AG08396 (cell line): Measurements from ENCODE around the gene XRRA1.
"Not testable (repeated sequence)": the region's sequence is repeated elsewhere in the genome, so short reads cannot be mapped to it uniquely, and the experiment has no call there.

ENCODE experiments used
- DNase-seq: peaks from one replicate; pipeline ENCODE4 v3.0.0; 2012; ENCODE audit warnings: low spot score, mixed read lengths

XRRA1 gene

DNA sequence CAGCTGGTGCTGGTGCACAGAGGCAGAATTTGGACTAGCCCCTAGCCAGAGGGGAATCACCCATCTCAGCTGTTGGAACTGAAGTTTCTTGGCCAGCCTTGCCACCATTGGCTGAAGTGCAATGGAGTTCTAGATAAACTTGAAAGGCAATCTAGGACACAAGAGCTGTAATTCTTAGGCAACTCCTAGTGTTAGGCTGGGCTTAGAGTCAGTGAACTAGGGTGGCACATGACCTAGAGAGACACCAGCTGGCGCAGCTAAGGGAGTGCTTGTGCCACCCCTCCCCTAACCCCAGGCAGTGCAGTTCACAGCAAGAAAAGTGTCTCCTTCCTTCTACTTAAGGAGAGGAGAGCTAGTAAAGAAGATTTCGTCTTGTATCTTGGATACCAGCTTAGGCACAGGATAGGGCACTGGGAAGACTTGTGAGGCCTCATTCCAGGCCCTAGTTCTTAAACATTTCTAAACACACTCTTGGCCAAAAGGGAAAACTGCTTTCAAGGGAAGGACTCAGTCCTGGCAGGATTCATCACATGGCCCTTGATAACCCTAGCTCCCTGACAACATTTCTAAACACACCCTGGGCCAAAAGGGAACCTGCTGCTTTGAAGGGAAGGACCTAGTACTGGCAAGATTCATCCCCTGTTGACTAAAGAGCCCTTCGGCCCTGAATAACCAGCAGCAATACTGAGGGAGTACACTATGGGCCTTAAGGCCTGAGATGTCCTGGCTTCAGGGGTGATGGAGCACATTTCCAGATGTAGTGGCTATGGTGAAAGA is 53.4 kb downstream of the XRRA1 start:
- no peak for DNase-seq

DNA sequence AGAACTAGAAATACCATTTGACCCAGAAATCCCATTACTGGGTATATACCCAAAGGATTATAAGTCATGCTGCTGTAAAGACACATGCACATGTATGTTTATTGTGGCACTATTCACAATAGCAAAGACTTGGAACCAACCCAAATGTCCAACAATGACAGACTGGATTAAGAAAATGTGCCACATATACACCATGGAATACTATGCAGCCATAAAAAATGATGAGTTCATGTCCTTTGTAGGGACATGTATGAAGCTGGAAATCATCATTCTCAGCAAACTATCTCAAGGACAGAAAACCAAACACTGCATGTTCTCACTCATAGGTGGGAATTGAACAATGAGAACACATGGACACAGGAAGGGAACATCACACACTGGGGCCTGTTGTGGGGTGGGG is 55.9 kb downstream of the XRRA1 start:
- DNase-seq = not testable (repeated sequence)

DNA sequence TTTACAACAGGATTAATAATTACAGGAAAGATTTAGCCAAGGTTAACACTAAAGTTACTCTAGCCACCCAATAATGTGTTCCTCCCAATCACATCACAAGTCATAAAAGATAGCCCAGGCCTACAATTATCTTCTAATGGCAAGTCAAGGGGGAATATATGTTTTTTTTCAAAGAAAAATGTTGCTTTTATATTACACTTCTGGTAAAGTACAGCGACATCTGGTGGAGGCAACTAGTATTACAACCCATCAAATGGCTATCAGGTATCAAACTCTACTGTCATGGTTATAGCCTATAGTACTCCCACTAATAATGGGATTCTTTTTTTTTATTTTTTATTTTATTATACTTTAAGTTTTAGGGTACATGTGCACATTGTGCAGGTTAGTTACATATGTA is 71.8 kb downstream of the XRRA1 start:
- DNase-seq = no peak

DNA sequence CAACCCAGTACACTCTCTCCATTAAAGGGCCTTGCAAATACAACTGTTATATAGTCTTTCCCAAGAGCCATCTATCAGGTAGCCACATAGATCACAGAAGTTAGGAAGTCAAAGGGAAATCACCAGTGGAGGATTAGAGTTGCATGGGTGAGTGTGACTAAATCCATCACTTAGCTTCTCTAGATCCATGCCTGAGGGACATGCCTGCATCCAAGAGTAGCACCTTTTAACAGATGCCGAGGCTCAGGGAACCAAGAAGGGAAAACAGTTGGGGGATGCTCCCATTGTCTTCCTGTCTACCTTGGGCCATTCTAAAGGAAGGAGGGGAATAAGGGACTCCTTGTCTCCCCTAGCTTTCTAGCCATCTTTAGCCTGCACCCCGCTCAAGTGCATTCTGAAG is 77.9 kb downstream of the XRRA1 start:
- DNase-seq = no peak

DNA sequence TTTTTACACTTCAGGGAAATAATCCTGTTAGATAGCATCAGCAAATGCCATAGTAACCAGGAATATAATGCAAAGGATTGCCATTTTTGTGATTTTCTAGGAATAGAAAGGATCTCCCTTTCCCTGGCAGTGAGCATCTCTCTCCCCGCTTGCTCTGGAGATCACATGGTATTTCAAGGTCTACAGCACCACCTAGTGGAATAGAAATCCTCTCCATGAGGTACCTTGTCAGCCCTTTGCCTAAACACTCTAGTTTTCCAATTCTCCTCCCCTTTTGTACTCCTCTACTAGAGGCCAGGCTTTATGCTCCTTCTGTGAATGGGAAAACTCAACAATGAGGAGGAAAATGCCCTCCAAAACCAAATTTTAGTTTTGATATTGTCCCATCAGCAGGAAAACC is 78.4 kb downstream of the XRRA1 start:
- peak; percentile 55 for DNase-seq

DNA sequence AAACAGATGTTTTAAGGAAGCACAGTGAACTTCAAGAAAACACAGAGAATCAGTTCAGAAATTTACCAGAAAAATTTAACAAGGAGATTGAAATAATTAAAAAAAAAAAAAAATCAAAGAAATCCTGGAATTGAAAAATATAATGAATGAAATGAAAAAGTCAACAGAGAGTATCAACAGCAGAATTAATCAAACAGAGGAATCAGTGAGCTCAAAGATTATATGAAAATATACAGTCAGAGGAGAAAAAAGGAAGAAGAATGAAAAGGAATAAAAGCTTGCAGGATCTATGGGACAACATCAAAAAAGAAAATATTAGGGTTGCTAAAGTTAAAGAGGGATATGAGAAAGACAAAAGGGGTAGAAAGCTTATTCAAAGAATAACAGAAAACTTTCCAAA is 82.3 kb downstream of the XRRA1 start:
- DNase-seq = no peak

DNA sequence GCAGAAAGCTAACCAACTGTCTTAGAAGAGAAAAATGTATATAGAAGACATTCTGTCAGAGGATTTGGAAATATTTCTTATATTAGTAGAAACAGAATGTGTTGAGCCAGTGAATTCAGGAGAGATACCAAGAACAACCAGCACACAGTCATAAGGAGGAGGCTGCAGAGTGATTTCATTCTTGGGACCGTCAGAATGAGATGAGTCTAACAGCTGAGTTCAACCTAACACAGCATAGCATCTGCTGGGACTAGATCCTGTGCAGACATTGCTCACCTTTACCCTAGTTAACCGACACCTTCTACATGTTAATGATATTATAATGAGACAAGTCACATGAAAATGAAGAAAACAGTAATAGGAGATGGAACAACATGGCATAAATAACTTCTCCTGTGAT is 85.5 kb downstream of the XRRA1 start:
- DNase-seq = no peak

DNA sequence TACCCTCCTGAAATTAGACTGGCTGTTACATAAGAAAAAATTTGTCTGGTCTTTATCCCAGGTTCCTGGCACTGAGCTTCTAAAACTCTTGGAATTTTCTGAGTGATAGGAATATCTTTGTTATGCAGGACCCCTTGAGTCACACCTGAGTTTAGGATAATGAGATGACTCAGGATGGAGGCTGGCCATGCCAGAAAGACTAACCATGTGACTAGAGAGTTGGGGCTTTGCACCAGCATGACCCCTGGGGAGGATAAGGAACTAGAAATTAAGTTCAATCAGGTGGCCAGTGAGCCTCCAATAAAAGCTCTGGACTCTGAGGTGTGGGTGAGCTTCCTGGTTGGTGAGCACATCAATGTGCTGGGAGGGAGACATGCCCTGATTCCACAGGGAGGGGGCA is 88.1 kb downstream of the XRRA1 start:
- no peak for DNase-seq

DNA sequence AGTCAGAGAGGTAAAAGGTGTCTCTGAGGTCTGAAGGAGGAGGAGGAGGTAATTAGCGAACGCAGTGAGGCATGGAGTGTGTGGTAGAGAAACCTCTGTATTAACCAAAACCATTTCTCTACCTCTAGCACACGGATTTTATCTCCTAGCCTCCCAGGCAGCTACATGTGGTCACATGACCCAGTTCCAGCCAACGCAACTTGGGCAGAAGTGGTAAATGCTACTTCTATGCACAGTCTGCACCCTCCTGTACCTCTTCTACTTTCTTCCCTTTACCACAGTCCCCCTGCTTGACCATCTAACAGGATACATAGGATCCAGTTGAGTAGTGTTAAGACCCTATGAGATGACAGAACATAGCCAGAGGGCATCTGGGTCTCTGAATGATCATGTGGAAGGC is 95.7 kb downstream of the XRRA1 start:
- no peak for DNase-seq

DNA sequence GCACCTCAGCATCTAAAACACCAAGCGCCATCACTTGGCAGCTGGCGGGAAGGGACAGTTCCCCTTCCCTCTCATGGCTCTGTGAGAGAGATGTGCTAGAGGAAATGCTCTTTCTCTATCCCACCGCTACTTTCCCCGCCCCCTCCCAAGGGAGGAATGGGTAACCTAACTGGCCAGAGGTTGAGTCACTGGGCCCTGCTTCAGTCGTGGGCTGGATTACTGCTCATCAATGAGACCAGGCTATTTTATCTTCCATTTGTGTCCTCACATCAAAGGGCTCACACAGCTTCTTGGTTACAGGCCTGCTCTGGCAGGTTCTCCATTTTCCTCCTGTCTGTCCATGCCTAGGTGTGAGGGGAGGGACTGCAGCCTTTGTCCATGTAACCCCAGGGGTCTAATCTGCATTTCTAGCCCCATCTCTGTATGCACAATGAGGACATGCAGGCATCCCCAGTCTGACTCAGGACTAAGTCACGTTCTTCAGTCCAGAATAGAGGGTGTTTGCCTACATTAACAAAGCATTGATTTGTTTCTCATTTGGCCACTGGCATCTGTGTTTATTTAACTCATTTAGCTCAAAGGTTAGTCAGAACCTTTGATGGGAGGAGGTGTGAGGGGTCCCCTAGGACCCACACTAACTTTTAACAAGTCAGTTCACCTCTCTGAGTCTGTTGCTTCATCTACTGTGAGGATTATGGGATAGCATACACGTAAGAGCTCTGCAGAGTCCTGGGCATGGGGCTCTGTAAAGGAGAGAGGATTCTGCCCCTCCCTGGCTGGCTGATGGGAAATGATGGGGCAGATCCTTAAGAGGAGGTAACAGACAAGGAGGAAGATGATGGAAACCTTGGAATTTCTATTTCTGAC is 99.1 kb downstream of the XRRA1 start:
- peak; percentile 67 for DNase-seq

DNA sequence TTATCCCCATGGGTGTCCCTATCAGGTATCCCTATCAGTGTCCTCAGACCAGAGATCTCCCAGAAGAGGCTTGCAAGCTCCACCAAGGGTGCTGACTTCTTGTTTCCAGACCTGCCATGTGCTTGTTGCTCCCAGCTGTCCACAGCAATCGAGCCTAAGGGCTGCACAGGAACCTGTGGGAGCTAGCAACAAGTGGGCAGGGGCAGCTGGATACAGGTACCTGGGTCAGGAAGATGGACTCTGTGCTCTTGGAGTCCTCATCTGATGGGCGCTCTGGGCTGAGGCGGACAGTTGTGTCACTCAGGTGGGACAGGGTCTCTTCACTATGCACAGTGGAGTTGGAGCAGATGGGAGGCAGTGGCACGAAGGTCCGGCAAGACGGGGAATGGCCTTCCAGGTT is 101.0 kb downstream of the XRRA1 start:
- no peak for DNase-seq

DNA sequence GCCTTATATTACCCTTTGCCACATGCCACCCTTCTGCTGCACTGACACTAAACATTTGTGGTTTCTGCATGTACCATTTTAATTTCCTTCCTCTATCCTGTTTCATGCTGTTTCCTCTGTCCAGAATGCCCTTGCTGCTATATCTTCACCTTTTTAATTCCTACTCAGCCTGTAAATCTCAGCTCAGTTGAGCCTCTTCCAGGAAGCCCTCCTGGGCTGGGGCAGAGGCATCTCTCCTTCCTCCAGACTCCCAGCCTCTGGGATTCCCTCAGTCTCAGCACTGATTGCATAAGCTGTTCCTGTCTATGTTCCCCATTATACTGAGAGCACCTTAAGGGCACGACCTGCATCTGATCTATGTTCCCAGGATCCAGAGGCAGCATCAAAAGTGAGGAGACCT is 101.5 kb downstream of the XRRA1 start:
- DNase-seq = no peak

DNA sequence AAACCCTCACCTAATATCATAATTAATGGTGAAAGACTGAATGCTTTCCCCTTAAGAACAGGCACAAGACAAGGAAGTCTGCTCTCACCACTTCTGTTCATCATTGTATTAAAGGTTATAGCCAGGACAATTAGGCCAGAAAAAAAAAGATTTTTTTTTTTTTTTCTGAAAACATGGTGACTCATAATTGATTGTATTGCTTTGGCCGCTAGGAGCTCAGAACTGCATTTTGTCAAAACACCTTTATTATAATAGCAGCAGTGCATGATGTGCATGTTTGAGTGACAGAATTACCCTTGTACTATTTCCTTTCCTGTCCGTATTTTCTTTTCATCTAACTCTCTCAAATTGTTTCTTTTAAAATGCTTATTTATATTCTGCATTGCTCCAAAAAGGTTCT is 102.1 kb downstream of the XRRA1 start:
- no peak for DNase-seq

DNA sequence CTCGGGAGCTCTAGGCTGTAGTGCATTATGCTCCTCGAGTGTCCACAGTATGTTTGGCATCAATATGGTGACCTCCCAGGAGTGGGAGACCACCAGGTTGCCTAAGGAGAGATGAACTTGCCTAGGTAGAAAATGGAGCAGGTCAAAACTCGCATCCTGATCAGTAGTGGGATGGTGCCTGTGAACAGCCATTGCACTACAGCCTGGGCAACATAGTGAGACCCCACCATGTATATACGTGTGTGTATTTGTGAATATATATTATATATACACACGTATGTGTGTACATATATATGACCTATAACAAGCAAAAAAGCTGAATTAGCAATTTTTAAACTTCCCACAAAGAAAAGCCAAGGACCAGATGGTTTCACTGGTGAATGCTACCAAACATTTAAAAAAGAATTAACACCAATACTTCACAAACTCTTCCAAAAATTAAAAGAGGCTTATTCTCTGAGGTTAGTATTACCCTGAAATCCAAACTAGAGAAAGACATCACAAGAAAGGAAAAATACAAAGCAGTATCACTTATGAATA is 102.8 kb downstream of the XRRA1 start:
- DNase-seq = no peak

DNA sequence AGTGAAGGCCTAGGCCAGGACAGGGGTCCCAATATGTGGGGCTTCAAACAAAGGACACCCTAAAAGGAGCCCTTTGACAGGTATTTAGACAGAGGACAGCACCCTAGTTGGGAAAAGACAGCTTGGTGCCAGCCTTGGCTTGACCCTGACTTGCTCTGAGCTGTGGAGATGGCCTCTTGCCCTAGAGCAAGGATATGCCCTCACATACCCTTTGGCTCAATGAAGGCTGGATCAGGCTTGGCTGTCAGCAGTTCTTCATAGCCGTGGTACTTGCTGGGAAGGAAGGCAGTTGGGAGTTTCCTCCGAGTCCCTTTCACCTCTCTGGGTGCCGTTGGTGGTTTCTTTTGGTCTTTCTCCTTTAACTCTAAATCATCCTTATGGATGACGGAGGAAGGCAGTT is 104.0 kb downstream of the XRRA1 start:
- DNase-seq = no peak

DNA sequence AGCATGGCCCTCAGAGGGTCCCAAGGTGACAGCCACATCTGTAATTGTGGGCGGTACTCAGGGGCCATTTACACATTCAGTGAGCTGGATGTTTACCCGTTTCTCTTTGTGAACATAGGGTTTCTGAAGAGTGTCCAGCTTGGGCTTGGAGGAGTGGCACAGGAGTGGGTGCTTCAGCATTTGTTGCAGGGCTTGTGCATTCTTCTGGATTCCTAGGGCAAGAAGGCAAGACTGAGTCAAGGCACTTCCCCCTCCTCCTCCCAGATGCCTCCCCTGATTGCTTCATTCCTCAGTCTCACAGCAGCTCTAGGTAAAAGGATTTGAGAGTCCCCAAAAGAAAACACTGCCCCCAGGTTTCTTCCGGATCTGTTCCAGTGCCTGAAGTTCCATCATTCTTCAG is 104.8 kb downstream of the XRRA1 start:
- DNase-seq = no peak

DNA sequence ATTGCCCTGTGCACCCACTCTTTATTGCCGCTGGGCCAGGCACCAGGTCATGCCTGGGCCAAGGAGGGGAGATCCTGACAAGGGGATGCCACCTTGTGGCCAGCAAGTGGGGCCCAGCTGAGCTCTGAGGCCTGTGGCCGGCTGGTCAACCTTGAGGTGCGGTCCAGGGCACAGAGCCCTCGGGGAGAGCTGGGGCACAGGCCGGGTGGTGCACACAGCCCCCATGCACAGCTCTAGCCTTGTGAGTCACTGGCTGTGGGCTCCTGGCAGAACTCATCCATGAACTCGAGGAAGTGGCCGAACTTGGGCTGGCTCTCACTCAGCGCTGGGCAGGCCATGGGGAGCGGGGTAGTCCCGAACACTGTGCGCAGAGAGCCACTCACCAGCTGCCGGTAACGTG is 105.9 kb downstream of the XRRA1 start:
- DNase-seq = no peak

DNA sequence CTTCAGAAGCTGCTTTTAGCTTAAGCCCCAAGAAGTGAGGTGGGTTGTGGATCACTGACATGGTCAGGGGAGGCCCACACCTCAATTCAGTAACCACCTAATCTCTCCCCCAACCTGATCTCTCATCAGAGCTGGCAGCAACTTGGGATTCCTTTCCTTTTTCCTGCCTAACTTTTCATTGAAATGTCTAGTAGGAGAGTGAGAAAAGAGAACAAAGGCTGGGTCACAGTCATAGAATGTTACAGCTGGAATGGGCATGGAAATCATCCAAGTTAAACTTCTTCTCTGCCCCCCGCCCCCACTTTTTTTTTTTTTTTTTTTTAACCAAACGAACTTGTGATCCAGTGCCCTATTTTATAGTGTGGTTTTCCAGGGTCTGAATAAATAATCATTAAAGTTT is 108.4 kb downstream of the XRRA1 start:
- no peak for DNase-seq

DNA sequence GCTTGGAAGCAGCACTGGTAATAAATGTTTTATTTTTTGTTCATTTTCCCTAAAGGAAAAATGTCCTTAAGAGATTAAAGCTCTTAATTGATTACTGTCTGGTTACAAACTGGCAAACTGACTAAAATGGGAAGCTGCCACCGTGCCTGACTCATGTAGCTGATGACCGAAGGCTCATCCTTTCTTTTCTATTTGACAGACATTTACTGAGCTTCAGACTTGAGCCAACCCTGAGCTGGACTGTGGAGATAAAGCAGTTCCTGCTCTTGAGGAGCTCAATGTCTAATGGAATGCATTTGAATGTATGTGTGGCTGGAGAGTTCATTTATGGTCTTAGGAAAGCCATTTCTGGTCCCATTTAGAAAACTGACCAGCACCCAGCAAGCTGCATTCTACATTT is 108.9 kb downstream of the XRRA1 start:
- DNase-seq = no peak

DNA sequence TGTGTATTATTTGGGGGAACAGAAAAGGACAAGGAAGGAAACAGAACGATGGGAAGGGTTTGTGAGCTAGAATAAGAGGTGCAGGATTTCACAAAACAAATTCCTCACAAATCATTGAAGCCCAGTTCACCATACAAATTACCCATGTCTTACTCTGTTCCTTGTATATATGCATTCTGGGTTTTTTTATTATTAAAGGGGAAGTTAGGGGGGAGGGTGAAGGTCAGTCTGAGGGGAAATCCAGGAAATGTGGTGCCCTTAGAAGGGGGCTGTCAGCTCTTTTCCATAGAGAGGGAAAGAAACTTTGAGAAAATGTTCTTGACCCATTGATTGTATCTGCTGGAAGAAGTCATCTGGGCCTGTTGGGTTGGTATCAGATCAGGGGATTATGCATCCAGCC is 109.4 kb downstream of the XRRA1 start:
- no peak for DNase-seq

DNA sequence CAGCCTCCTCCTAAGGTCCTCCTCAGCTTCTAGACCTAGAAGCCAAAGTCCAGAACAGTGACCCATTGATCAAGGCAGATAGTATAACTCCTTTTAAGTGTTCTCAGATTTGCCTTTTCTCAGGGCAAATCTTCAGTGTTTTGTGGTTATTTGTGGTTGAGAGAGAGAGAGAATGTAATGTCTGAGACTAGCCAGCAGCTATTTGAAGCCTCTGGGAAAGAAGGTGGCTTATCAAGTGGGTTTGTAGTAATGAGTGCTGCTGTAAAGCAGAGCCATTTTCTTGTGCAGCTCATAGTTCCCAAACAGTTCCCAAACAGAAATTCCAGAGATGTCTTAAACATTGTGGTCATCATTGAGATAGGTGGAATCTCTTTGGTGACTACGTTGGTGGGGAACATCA is 110.7 kb downstream of the XRRA1 start:
- no peak for DNase-seq

DNA sequence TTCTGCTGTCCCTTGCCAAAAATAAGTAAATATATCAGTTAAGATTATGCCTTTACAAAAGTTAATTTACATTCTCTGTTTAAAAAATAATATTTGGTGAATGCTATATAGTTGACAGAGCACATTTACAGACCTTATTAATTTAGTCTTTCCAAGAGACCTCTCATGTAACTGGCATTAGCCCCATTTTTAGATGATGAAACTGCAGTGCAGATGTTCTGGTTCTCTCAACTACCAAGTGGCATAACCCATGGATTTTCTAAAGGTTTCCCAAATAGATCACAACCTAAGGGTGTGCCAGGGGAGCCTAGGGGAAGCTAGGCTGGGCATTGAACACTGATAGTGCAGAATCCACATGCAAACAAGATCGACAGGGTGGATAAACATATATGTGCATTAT is 111.7 kb downstream of the XRRA1 start:
- no peak for DNase-seq

DNA sequence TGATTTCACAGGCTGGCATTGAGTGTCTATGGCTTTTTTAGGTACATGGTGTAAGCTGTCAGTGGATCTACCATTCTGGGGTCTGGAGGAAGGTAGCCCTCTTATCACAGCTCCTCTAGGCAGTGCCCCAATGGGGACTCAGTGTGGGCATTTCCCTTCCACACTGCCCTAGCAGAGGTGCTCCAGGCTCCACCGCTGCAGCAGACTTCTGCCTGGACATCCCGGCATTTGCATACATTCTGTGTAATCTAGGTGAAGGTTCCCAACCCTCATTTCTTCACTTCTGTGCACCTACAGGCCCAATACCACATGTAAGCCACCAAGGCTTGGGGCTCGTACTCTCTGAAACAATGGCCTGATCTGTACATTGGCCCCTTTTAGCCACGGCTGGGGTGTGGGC is 122.0 kb downstream of the XRRA1 start:
- DNase-seq = no peak
